HK-2 (cell line): Measurements from ENCODE around the gene FAM83F.

ENCODE experiments used
- DNase-seq: peaks from one replicate; pipeline ENCODE4 v3.0.0-alpha.2; 2018; ENCODE audit not compliant: unreplicated experiment

The FAM83F gene

GRCh38 chr22:39994041-39994565 lies 651 bp upstream of the FAM83F start:
- DNase-seq, result no peak

GRCh38 chr22:39995393-39996252 lies 869 bp downstream of the FAM83F start:
- DNase-seq, result no peak

GRCh38 chr22:39996732-39997131 lies 2.0 kb downstream of the FAM83F start:
- no peak for DNase-seq

- no peak for DNase-seq
Observed at GRCh38 chr22:39997421-39997820, 2.7 kb downstream of the FAM83F start.

GRCh38 chr22:39997939-39998726 lies 3.4 kb downstream of the FAM83F start:
- DNase-seq, result peak; percentile 34

GRCh38 chr22:39999144-39999757 lies 4.5 kb downstream of the FAM83F start:
- peak; percentile 22 for DNase-seq

- no peak for DNase-seq
Observed at GRCh38 chr22:40000171-40000570, 5.4 kb downstream of the FAM83F start.

- no peak for DNase-seq
Observed at GRCh38 chr22:40001106-40001505, 6.4 kb downstream of the FAM83F start.

GRCh38 chr22:40001800-40002577 lies 7.2 kb downstream of the FAM83F start:
- no peak for DNase-seq

- no peak for DNase-seq
Observed at GRCh38 chr22:40002935-40003715, 8.4 kb downstream of the FAM83F start.

GRCh38 chr22:40004836-40005235 lies 10.1 kb downstream of the FAM83F start:
- DNase-seq, result no peak

- no peak for DNase-seq
Observed at GRCh38 chr22:40006641-40007040, 11.9 kb downstream of the FAM83F start.

GRCh38 chr22:40007853-40008710 lies 13.3 kb downstream of the FAM83F start:
- no peak for DNase-seq

GRCh38 chr22:40008726-40009291 lies 14.1 kb downstream of the FAM83F start:
- no peak for DNase-seq

- no peak for DNase-seq
Observed at GRCh38 chr22:40009292-40009774, 14.6 kb downstream of the FAM83F start.

GRCh38 chr22:40009951-40010671 lies 15.4 kb downstream of the FAM83F start:
- no peak for DNase-seq

- DNase-seq, result no peak
Observed at GRCh38 chr22:40010746-40011145, 16.0 kb downstream of the FAM83F start.

- DNase-seq, result no peak
Observed at GRCh38 chr22:40014667-40015248, 20.0 kb downstream of the FAM83F start.
